K562 (cell line): ENCODE measurements around the gene PRPF6. TPM values are rescaled to one million over a fixed set of nuclear protein-coding genes. Genes with fewer than 3 reads are reported as not detected.

Experiments used
- ATAC-seq: fragments of 200-7000 bp; cut with Tn5 transposase; 3 replicates; pipeline ENCODE4 v1.9.1; 2020; ENCODE audit warnings: moderate library complexity
- BruUV-seq: library from RNA; stranded (reverse); fragments of 400-500 nt; replicated peaks from 2 replicates; lab custom pipeline; 2021; lab: Mats Ljungman, UMichigan
- CTCF ChIA-PET: fragments of 300-600 bp; formaldehyde crosslinking; extraction: SDS; loops from one replicate; lab custom pipeline; 2021; ENCODE audit warnings: low intra/inter-chr PET ratio; lab: Yijun Ruan, JAX
- POLR2A ChIA-PET: fragments of 300-600, 350-650 bp; sonication (Branson Sonifier 250); formaldehyde crosslinking; extraction: SDS; loops from one replicate; lab custom pipeline; 2021; ENCODE audit warnings: antibody characterized with exemption, inconsistent platforms; lab: Yijun Ruan, JAX
- DNase-seq, 4 experiments: peaks; one replicate each; pipeline versions ENCODE4 v3.0.0 to v3.0.0-alpha.2; 2011 to 2018; ENCODE audit warnings: low spot score in 3 of 4, mixed read lengths in 3 of 4; ENCODE audit errors: extremely low read depth in 1 of 4
- FAIRE-seq: peaks from 2 replicates; lab custom pipeline; 2011; peaks lifted over from hg19 to GRCh38; lab: Jason Lieb, UNC
- H2AFZ ChIP-seq: 2 replicates; pipeline ENCODE4 v1.6.0; 2011; ENCODE audit warnings: low read depth, low read length, control low read depth, inconsistent platforms
- H3K27ac ChIP-seq: fragments of 200-600 bp; 3 replicates; pipeline ENCODE4 v1.8.0; 2011; ENCODE audit warnings: low read depth, mild to moderate bottlenecking, control low read depth, inconsistent platforms, low read length, moderate library complexity, mixed read lengths; ENCODE audit errors: extremely low read depth
- H3K27me3 ChIP-seq, 2 experiments: fragments of 300-600 bp in 1 of 2; 2 replicates in 1 of 2; 3 replicates in 1 of 2; pipeline versions ENCODE4 v1.6.0 to v1.8.0; 2011; ENCODE audit warnings: inconsistent platforms in 2 of 2, low read length in 2 of 2, mild to moderate bottlenecking in 1 of 2, mixed read lengths in 1 of 2, moderate library complexity in 1 of 2; ENCODE audit not compliant: control insufficient read depth in 2 of 2, insufficient read depth in 2 of 2
- H3K36me3 ChIP-seq: fragments of 300-600 bp; 3 replicates; pipeline ENCODE4 v1.8.0; 2011; ENCODE audit warnings: mild to moderate bottlenecking, low read length, inconsistent platforms; ENCODE audit not compliant: control insufficient read depth, insufficient read depth
- H3K4me1 ChIP-seq, 2 experiments: fragments of 200-600 bp in 1 of 2; replicated peaks in 1 of 2; 2 replicates in 1 of 2; 3 replicates in 1 of 2; pipeline versions ENCODE4 v1.5.1 to v1.8.0; 2011; ENCODE audit warnings: inconsistent platforms in 2 of 2, low read length in 2 of 2, mild to moderate bottlenecking in 1 of 2, mixed read lengths in 1 of 2, moderate library complexity in 1 of 2; ENCODE audit not compliant: control insufficient read depth in 2 of 2, insufficient read depth in 2 of 2
- H3K4me2 ChIP-seq: 2 replicates; pipeline ENCODE4 v1.6.1; 2011; ENCODE audit warnings: low read length, control low read depth, inconsistent platforms, mixed read lengths; ENCODE audit not compliant: insufficient read depth
- H3K4me3 ChIP-seq: fragments of 200-600 bp; sonication (generic), shearing (Covaris generic); 2 replicates; pipeline ENCODE4 v1.5.1; 2016; ENCODE audit warnings: control low read depth, inconsistent platforms
- H3K79me2 ChIP-seq: fragments of 200-600 bp; 3 replicates; pipeline ENCODE4 v1.8.0; 2011; ENCODE audit warnings: low read length, inconsistent platforms; ENCODE audit not compliant: control insufficient read depth, insufficient read depth
- H3K9ac ChIP-seq, 2 experiments: 2 replicates each; pipeline versions ENCODE4 v1.6.0 to v1.6.1; 2011; ENCODE audit warnings: low read depth in 2 of 2, low read length in 2 of 2, control low read depth in 1 of 2, inconsistent platforms in 1 of 2, mild to moderate bottlenecking in 1 of 2, mixed read lengths in 1 of 2; ENCODE audit not compliant: insufficient read depth in 1 of 2
- H3K9me1 ChIP-seq: one replicate; pipeline ENCODE4 v1.6.0; 2011; ENCODE audit warnings: inconsistent platforms, mild to moderate bottlenecking, low read length, moderate library complexity; ENCODE audit not compliant: control insufficient read depth, insufficient read depth
- H3K9me3 ChIP-seq: replicated peaks from 2 replicates; pipeline ENCODE4 v1.5.1; 2011; ENCODE audit warnings: low read depth, low read length, inconsistent platforms; ENCODE audit not compliant: control insufficient read depth, insufficient read depth
- H4K20me1 ChIP-seq: replicated peaks from 2 replicates; pipeline ENCODE4 v1.6.1; 2011; ENCODE audit warnings: low read length, inconsistent platforms, mixed read lengths; ENCODE audit not compliant: control insufficient read depth, insufficient read depth
- CBX2 ChIP-seq: fragments of 200-600 bp; sonication (generic); IDR thresholded peaks from one replicate; pipeline ENCODE4 v1.6.1; 2012; ENCODE audit warnings: mild to moderate bottlenecking, low read length, inconsistent platforms; ENCODE audit not compliant: insufficient read depth, poor library complexity, severe bottlenecking
- CREB1 ChIP-seq, 2 experiments: sonication (generic) in 1 of 2; formaldehyde crosslinking in 1 of 2; IDR thresholded peaks; 2 replicates each; pipeline versions ENCODE4 v1.6.1 to v1.8.0; 2012 to 2022; ENCODE audit warnings: inconsistent platforms in 1 of 2, mild to moderate bottlenecking in 1 of 2, missing genetic modification reagents in 1 of 2, moderate library complexity in 1 of 2
- DLX4 ChIP-seq: fragments of 250-450 bp; sonication (Bioruptor Pico); IDR thresholded peaks from 2 replicates; pipeline ENCODE4 v1.6.1; 2021; ENCODE audit warnings: mild to moderate bottlenecking
- FOSL1 ChIP-seq: fragments of 200-800 bp; sonication (Bioruptor generic); conservative IDR thresholded peaks from 2 replicates; pipeline ENCODE4 v1.6.1; 2016; ENCODE audit warnings: missing genetic modification characterization, missing compliant biosample characterization
- KAT8 ChIP-seq: fragments of 450-650 bp; IDR thresholded peaks from 2 replicates; pipeline ENCODE4 v1.6.1; 2016; ENCODE audit warnings: low read depth, mild to moderate bottlenecking
- MXD1 ChIP-seq: fragments of 250-450 bp; sonication (Bioruptor Pico); IDR thresholded peaks from 2 replicates; pipeline ENCODE4 v1.8.0; 2021; ENCODE audit warnings: borderline replicate concordance, mild to moderate bottlenecking, moderate library complexity; ENCODE audit not compliant: poor library complexity, severe bottlenecking
- POLR2B ChIP-seq: fragments of 450-650 bp; IDR thresholded peaks from 2 replicates; pipeline ENCODE4 v1.6.1; 2018; ENCODE audit warnings: low read depth; ENCODE audit not compliant: partially characterized antibody
- SETDB1 ChIP-seq: IDR thresholded peaks from one replicate; pipeline ENCODE4 v1.6.1; 2012; ENCODE audit warnings: low read length, control low read depth, inconsistent platforms
- TOE1 ChIP-seq, 2 experiments: fragments of 450-650 bp in 1 of 2; sonication (generic) in 1 of 2; formaldehyde crosslinking in 1 of 2; IDR thresholded peaks; 2 replicates each; pipeline versions ENCODE4 v1.7.1 to v1.8.0; 2016 to 2022; ENCODE audit warnings: borderline replicate concordance in 2 of 2, mild to moderate bottlenecking in 2 of 2, antibody characterized with exemption in 1 of 2, inconsistent platforms in 1 of 2, low read depth in 1 of 2, missing genetic modification reagents in 1 of 2, moderate library complexity in 1 of 2
- ZBED1 ChIP-seq: IDR thresholded peaks from 2 replicates; pipeline ENCODE4 v1.6.1; 2014
- ZNF707 ChIP-seq: fragments of 250-450 bp; sonication (Bioruptor Pico); conservative IDR thresholded peaks from 2 replicates; pipeline ENCODE4 v1.8.0; 2022; ENCODE audit warnings: inconsistent platforms, mild to moderate bottlenecking, moderate library complexity
- WGBS: fragments of 100-300 bp; shearing (Covaris generic); methylation state at CpG from one replicate; pipeline ENCODE4 v1.1.6; 2016; ENCODE audit warnings: low coverage, mixed read lengths; ENCODE audit not compliant: insufficient coverage; ENCODE audit errors: missing lambda C conversion rate; 5-methylcytosine and 5-hydroxymethylcytosine counted together
- in situ Hi-C: fragments of 300-500 bp; cut with MboI; formaldehyde crosslinking; loops from 4 replicates; pipeline ENCODE4 v1.15.0; 2018; ENCODE audit warnings: inconsistent platforms, mixed read lengths
- intact Hi-C: fragments of 100-400 bp; cut with micrococcal nuclease; formaldehyde crosslinking; loops from 2 replicates; pipeline ENCODE4 v1.14.2; 2022
- polyA plus RNA-seq, 8 experiments: library from polyadenylated mRNA; depleted of rRNA in 4 of 8; stranded (reverse) in 5 of 8; unstranded in 3 of 8; fragments of >200 nt; fragmentation: Nextera tagmentation in 2 of 8; fragmentation: Illumina TruSeq in 1 of 8; extraction: Ambion mirVana in 2 of 8; extraction: Trizol in 1 of 8; gene quantifications; 2 replicates each; pipeline versions ENCODE4 v1.2.1 to v1.2.3, GENCODE V29; 2011 to 2014; ENCODE audit warnings: inconsistent platforms in 1 of 8, missing spikeins in 1 of 8
- total RNA-seq, 7 experiments: library from RNA; depleted of rRNA in 6 of 7; stranded (reverse); fragments of >200 nt in 6 of 7; fragmentation: Illumina TruSeq in 2 of 7; extraction: Trizol in 2 of 7; gene quantifications; 2 replicates each; pipeline versions ENCODE4 v1.2.1 to v1.2.3, GENCODE V29; 2011 to 2021; ENCODE audit warnings: low replicate concordance in 1 of 7
- TF ChIP-seq, protein P1 (sequence below): fragments of 250-450 bp; sonication (Bioruptor Pico); IDR thresholded peaks from 2 replicates; pipeline ENCODE4 v1.8.0; 2022; ENCODE audit warnings: moderate library complexity, mild to moderate bottlenecking, inconsistent platforms

The PRPF6 gene
- total and polyA plus RNA-seq, 9 of the 15 experiments (the other 6 are each of a cell fraction or from before 2014, with no cell fraction given) = 4.2 to 83.2 (median 59.9) TPM

GRCh38 chr20:64043768-64044167 lies 62.8 kb downstream of the PRPF6 start:
- H3K4me3 ChIP-seq = no peak overlapping the region
- peaks cover 12% of the 10 kb centered on the region; the same call in 1 of the 3 replicates for H3K36me3 ChIP-seq
- TF ChIP-seq ZNF707 (CRISPR knock-in tag) (no peak), ZBED1 (no peak), KAT8 (no peak), MXD1 (CRISPR knock-in tag) (no peak), CBX2 (no peak), FOSL1 (tag) (no peak), CREB1 (IDR thresholded peaks at IDR 0.05) (no peak), CREB1 (CRISPR knock-in tag; IDR thresholded peaks at IDR 0.05) (no peak), POLR2B (no peak), TOE1 (IDR thresholded peaks at IDR 0.05; ENCODE audit: borderline replicate concordance) (no peak), TOE1 (CRISPR knock-in tag; IDR thresholded peaks at IDR 0.05; ENCODE audit: borderline replicate concordance, low read depth) (no peak), DLX4 (CRISPR knock-in tag) (no peak), SETDB1 (no peak)
- TF ChIP-seq, protein P1, sequence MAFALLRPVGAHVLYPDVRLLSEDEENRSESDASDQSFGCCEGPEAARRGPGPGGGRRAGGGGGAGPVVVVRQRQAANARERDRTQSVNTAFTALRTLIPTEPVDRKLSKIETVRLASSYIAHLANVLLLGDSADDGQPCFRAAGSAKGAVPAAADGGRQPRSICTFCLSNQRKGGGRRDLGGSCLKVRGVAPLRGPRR (CRISPR knock-in tag) = no peak
- no peaks in the 10 kb centered on the region for H3K27me3 ChIP-seq
- H3K9ac ChIP-seq = no peak overlapping the region
- H3K4me1 ChIP-seq = peaks cover 36 to 81% of the 10 kb centered on the region in 2 experiments
- H2AFZ ChIP-seq = no peak overlapping the region
- intact Hi-C loops = no loop called here
- no peak for ATAC-seq
- BruUV-seq = no TSS peak
- no peak overlapping the region; the same call in 2 of the 3 replicates for H3K27ac ChIP-seq
- no peak for FAIRE-seq
- no peak for DNase-seq
- ChIA-PET POLR2A (interaction anchor here (2.3 kb wide), 1 partner anchor 10 kb away, joined by 10 read pairs; no protein-coding TSS in a partner anchor), CTCF (no interaction called here)
- H3K79me2 ChIP-seq = peaks cover 11% of the 10 kb centered on the region
- no peaks in the 10 kb centered on the region for H3K9me3 ChIP-seq
- H3K4me2 ChIP-seq = no peak overlapping the region
- H3K9me1 ChIP-seq = peaks cover 4% of the 10 kb centered on the region
- in situ Hi-C loops = no loop called here
- no peaks in the 10 kb centered on the region for H4K20me1 ChIP-seq
- 81% methylated on average over 9 of the region's 9 CpGs for WGBS
